Bronchial smooth muscle cell (primary cell): ENCODE results near the gene POMC. TPM values are rescaled to one million over a fixed set of nuclear protein-coding genes. Genes with fewer than 3 reads are reported as not detected.

Source experiments
- total RNA-seq: library from RNA; depleted of rRNA; stranded (reverse); fragments of >200 nt; gene quantifications from 2 replicates; pipeline ENCODE4 v1.2.1, GENCODE V29; 2014

The POMC gene
- total RNA-seq, result 1.4 TPM in 1 of 2 replicates, not detected in the other

GRCh38 chr2:25168256-25169072 is at the start of gene POMC:
POMC (minus strand) TSS chr2:25168580; CDS start chr2:25164772, 3,808 bp downstream.

Other genes with a start within 250 kb of the POMC start
- 41.9 and 67.2 TPM in 2 replicates for gene ADCY3, start 248.3 kb downstream of the POMC start, total RNA-seq
- gene DNAJC27, start 196.6 kb downstream of the POMC start, total RNA-seq, result 3.3 and 5.4 TPM in 2 replicates
- 0.26 and 0.47 TPM in 2 replicates for gene EFR3B, start 126.5 kb downstream of the POMC start, total RNA-seq
- gene DNMT3A, start 173.3 kb upstream of the POMC start, total RNA-seq, result 17.2 and 17.5 TPM in 2 replicates